ENCODE results near the gene SRA1.

DNA sequence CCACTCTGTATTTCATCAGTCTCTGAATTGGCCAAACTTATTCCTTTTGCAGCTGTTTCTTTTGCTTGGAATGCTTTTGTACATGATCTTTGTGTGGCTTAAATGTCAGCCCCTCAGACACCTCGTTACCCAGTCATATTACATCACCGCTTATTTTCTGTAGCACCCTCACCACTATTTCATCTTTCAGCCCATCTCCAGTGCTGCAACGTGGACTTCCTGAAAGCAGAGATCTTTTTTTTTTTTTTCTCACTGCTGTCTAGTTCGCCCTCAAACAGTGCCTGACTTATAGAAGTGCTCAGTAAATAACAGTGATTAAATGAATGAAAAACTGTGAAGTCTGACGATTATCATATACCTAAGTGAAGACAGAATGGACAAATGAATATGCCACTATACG, 835 bp downstream of the SRA1 start:
- no peak for TF ChIP-seq EP300 (IDR thresholded peaks at IDR 0.05; ENCODE audit: low read length)
- TF ChIP-seq, protein P1, sequence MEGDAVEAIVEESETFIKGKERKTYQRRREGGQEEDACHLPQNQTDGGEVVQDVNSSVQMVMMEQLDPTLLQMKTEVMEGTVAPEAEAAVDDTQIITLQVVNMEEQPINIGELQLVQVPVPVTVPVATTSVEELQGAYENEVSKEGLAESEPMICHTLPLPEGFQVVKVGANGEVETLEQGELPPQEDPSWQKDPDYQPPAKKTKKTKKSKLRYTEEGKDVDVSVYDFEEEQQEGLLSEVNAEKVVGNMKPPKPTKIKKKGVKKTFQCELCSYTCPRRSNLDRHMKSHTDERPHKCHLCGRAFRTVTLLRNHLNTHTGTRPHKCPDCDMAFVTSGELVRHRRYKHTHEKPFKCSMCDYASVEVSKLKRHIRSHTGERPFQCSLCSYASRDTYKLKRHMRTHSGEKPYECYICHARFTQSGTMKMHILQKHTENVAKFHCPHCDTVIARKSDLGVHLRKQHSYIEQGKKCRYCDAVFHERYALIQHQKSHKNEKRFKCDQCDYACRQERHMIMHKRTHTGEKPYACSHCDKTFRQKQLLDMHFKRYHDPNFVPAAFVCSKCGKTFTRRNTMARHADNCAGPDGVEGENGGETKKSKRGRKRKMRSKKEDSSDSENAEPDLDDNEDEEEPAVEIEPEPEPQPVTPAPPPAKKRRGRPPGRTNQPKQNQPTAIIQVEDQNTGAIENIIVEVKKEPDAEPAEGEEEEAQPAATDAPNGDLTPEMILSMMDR (IDR thresholded peaks at IDR 0.05 in 2 of 3, conservative IDR thresholded peaks at IDR 0.05 in 1 of 3; ENCODE audit: insufficient read depth in 2 of 3, low read depth in 1 of 3, low read length in 3 of 3): no peak
- no peak for TF ChIP-seq ZNF324 (CRISPR knock-in tag; IDR thresholded peaks at IDR 0.05)
